A549 (cell line): ENCODE measurements around the gene CCDC197. TPM values are rescaled to one million over a fixed set of nuclear protein-coding genes. Genes with fewer than 3 reads are reported as not detected.

Experiments used
- ATAC-seq, 2 experiments: fragments of 200-7000 bp in 1 of 2; fragments of >200 bp in 1 of 2; cut with Nextera tagmentation in 1 of 2; cut with Tn5 transposase in 1 of 2; 3 replicates each; pipeline versions ENCODE4 v1.8.0 to v1.9.1; 2018 to 2020; ENCODE audit warnings: mild to moderate bottlenecking in 1 of 2, moderate library complexity in 1 of 2
- CTCF ChIA-PET: fragments of 300-600 bp; sonication (Branson Sonifier 250); formaldehyde crosslinking; extraction: SDS; loops from one replicate; lab custom pipeline; 2021; ENCODE audit warnings: antibody characterized with exemption, inconsistent platforms; lab: Yijun Ruan, JAX
- POLR2A ChIA-PET: fragments of 350-600 bp; formaldehyde crosslinking; extraction: SDS; loops from one replicate; lab custom pipeline; 2021; ENCODE audit warnings: antibody characterized with exemption, inconsistent platforms; lab: Yijun Ruan, JAX
- DNase-seq, 2 experiments: peaks; one replicate each; pipeline versions ENCODE4 v3.0.0 to v3.0.0-alpha.2; 2011 to 2016; ENCODE audit warnings: low read depth in 1 of 2, low spot score in 1 of 2
- FAIRE-seq: peaks from 2 replicates; lab custom pipeline; 2011; peaks lifted over from hg19 to GRCh38; lab: Jason Lieb, UNC
- H3K27ac ChIP-seq, 2 experiments: fragments of >200 bp; sonication (Bioruptor Twin); formaldehyde crosslinking; 3 replicates each; pipeline ENCODE4 v1.5.1; 2016 to 2017
- H3K4me1 ChIP-seq: fragments of >200 bp; sonication (Bioruptor Twin); formaldehyde crosslinking; 3 replicates; pipeline ENCODE4 v1.6.1; 2016
- H3K4me2 ChIP-seq: fragments of >200 bp; sonication (Bioruptor Twin); formaldehyde crosslinking; 3 replicates; pipeline ENCODE4 v1.6.1; 2016
- H3K4me3 ChIP-seq: fragments of >200 bp; sonication (Bioruptor Twin); formaldehyde crosslinking; 3 replicates; pipeline ENCODE4 v1.5.1; 2016
- H3K9me3 ChIP-seq: fragments of >200 bp; sonication (Bioruptor Twin); formaldehyde crosslinking; 3 replicates; pipeline ENCODE4 v1.6.1; 2016
- ATOH8 ChIP-seq: fragments of 250-450 bp; sonication (Bioruptor Pico); IDR thresholded peaks from 2 replicates; pipeline ENCODE4 v1.5.0; 2020; ENCODE audit warnings: low read depth, mild to moderate bottlenecking, moderate library complexity
- CBX8 ChIP-seq: fragments of 200-600 bp; sonication (generic); IDR thresholded peaks from 2 replicates; pipeline ENCODE4 v1.6.1; 2016
- CTCF ChIP-seq: fragments of >200 bp; sonication (Bioruptor Twin); formaldehyde crosslinking; IDR thresholded peaks from 3 replicates; pipeline ENCODE4 v1.5.1; 2016
- FOSB ChIP-seq: fragments of 250-450 bp; sonication (Bioruptor Pico); IDR thresholded peaks from 2 replicates; pipeline ENCODE4 v1.5.0; 2020; ENCODE audit warnings: mild to moderate bottlenecking, moderate library complexity
- FOSL2 ChIP-seq, 2 experiments: fragments of 450-650 bp in 1 of 2; fragments of >200 bp in 1 of 2; sonication (Bioruptor Twin) in 1 of 2; formaldehyde crosslinking; IDR thresholded peaks; 2 replicates each; pipeline versions ENCODE4 v1.5.0 to v1.6.1; 2016 to 2020; ENCODE audit warnings: mild to moderate bottlenecking in 1 of 2, moderate library complexity in 1 of 2
- HDAC2 ChIP-seq: fragments of 200-600 bp; sonication (generic); IDR thresholded peaks from 2 replicates; pipeline ENCODE4 v1.6.1; 2016
- HOXA7 ChIP-seq: fragments of 250-450 bp; sonication (Bioruptor Pico); IDR thresholded peaks from 2 replicates; pipeline ENCODE4 v1.5.0; 2020; ENCODE audit warnings: mild to moderate bottlenecking, moderate library complexity
- JUN ChIP-seq, 2 experiments: fragments of >200 bp; sonication (Bioruptor Twin); formaldehyde crosslinking; IDR thresholded peaks; 2 replicates in 1 of 2; 3 replicates in 1 of 2; pipeline ENCODE4 v1.6.1; 2016 to 2017
- MAX ChIP-seq: IDR thresholded peaks from 2 replicates; pipeline ENCODE4 v1.6.1; 2012
- MAZ ChIP-seq: fragments of 150-350 bp; IDR thresholded peaks from 2 replicates; pipeline ENCODE4 v1.6.1; 2014; ENCODE audit warnings: antibody characterized with exemption, low read depth, low read length, borderline replicate concordance
- MYC ChIP-seq: IDR thresholded peaks from 2 replicates; pipeline ENCODE4 v1.6.1; 2012; ENCODE audit warnings: mild to moderate bottlenecking, inconsistent platforms, low read length, improper control_type of control experiment, borderline replicate concordance
- PBX3 ChIP-seq: IDR thresholded peaks from 2 replicates; pipeline ENCODE4 v1.6.1; 2012
- PHF8 ChIP-seq: fragments of 200-600 bp; sonication (generic); IDR thresholded peaks from 2 replicates; pipeline ENCODE4 v1.6.1; 2016; ENCODE audit warnings: low read depth, mild to moderate bottlenecking, antibody characterized with exemption, moderate library complexity, borderline replicate concordance
- POLR2A ChIP-seq: IDR thresholded peaks from 2 replicates; pipeline ENCODE4 v1.6.1; 2012; ENCODE audit warnings: mild to moderate bottlenecking, low read length
- POLR2AphosphoS2 ChIP-seq: conservative IDR thresholded peaks from 2 replicates; pipeline ENCODE4 v1.6.1; 2012; ENCODE audit warnings: low read length, improper control_type of control experiment, inconsistent platforms
- REST ChIP-seq: fragments of 200-600 bp; sonication (generic); IDR thresholded peaks from 2 replicates; pipeline ENCODE4 v1.6.1; 2016; ENCODE audit warnings: antibody characterized with exemption, mild to moderate bottlenecking, moderate library complexity
- RNF2 ChIP-seq: fragments of 200-600 bp; sonication (generic); IDR thresholded peaks from 2 replicates; pipeline ENCODE4 v1.6.1; 2016; ENCODE audit warnings: low read depth, mild to moderate bottlenecking, antibody characterized with exemption, moderate library complexity, borderline replicate concordance
- SMC3 ChIP-seq: fragments of >200 bp; sonication (Bioruptor Twin); formaldehyde crosslinking; IDR thresholded peaks from 3 replicates; pipeline ENCODE4 v1.6.1; 2018; ENCODE audit warnings: inconsistent platforms
- TFCP2L1 ChIP-seq: fragments of 250-450 bp; sonication (Bioruptor Pico); IDR thresholded peaks from 2 replicates; pipeline ENCODE4 v1.5.0; 2021; ENCODE audit warnings: mild to moderate bottlenecking
- USF2 ChIP-seq: fragments of 450-650 bp; IDR thresholded peaks from 2 replicates; pipeline ENCODE4 v1.6.1; 2014; ENCODE audit warnings: antibody characterized with exemption
- ZC3H11A ChIP-seq: fragments of 450-650 bp; IDR thresholded peaks from 2 replicates; pipeline ENCODE4 v1.6.1; 2014; ENCODE audit warnings: antibody characterized with exemption, mild to moderate bottlenecking
- WGBS: methylation state at CpG from one replicate; pipeline ENCODE4 v1.1.6; 2017; ENCODE audit errors: missing lambda C conversion rate; 5-methylcytosine and 5-hydroxymethylcytosine counted together
- polyA plus RNA-seq, 4 experiments: library from polyadenylated mRNA; depleted of rRNA in 3 of 4; stranded (reverse); fragments of >200 nt; fragmentation: RNase III in 1 of 4; extraction: RNeasy Plus Mini Kit Qiagen cat#74134 plus additional on column Dnase treatment in 1 of 4; gene quantifications; 2 replicates in 3 of 4; 3 replicates in 1 of 4; pipeline ENCODE4 v1.2.3, GENCODE V29; 2011 to 2017

The CCDC197 gene
- polyA plus RNA-seq, 2 of the 4 experiments (the other 2 are of a cell fraction), result not detected

- H3K4me1 ChIP-seq, result peaks cover 12% of the 10 kb centered on the region; the same call in 2 of the 3 replicates
- H3K4me2 ChIP-seq, result peak overlapping the region; percentile 27
- no peaks in the 10 kb centered on the region for H3K9me3 ChIP-seq
- FAIRE-seq (no peak), DNase-seq (peak; percentile 53 to 56), ATAC-seq (peak; percentile 63 to 80)
- POLR2A ChIA-PET, result no interaction called here
- H3K4me3 ChIP-seq, result no peak overlapping the region
- 44% methylated on average over 13 of the region's 13 CpGs for WGBS
- TF ChIP-seq MAX, result peak; percentile 51; the same call in 1 of the 2 replicates
- TF ChIP-seq CTCF, result no peak
- TF ChIP-seq FOSL2 (IDR thresholded peaks at IDR 0.05), result 0 out of 2 replicates have a peak, but pooled peaks have one; percentile 5
- TF ChIP-seq FOSL2 (CRISPR knock-in tag; IDR thresholded peaks at IDR 0.05), result peak; percentile 32; the same call in 1 of the 2 replicates
- no peak for TF ChIP-seq CBX8
- TF ChIP-seq ZC3H11A, result no peak
- TF ChIP-seq USF2, result peak; percentile 20; the same call in 1 of the 2 replicates
- TF ChIP-seq ATOH8, result no peak
- CTCF ChIA-PET, result interaction anchor here (0.5 to 12.5 kb wide), 7 partner anchors 11 to 824 kb away, joined by 3 to 400 read pairs (median 3); no protein-coding TSS in a partner anchor
- H3K27ac ChIP-seq, result peak overlapping the region in 1 of 2 experiments; percentile 75; a peak in 4 of 6 replicates
Observed at GRCh38 chr14:93994919-93995682, 2.0 kb upstream of the CCDC197 start.

- Histone ChIP-seq H3K4me2 (no peak overlapping the region), H3K4me1 (peaks cover 12% of the 10 kb centered on the region; the same call in 2 of the 3 replicates), H3K27ac (peak overlapping the region in 1 of 2 experiments; percentile 75; a peak in 2 of 6 replicates), H3K4me3 (no peak overlapping the region), H3K9me3 (no peaks in the 10 kb centered on the region)
- ATAC-seq (no peak), FAIRE-seq (no peak), DNase-seq (no peak)
- POLR2A ChIA-PET, result no interaction called here
- CTCF ChIA-PET, result interaction anchor here (0.9 to 12.5 kb wide), 6 partner anchors 12 to 52 kb away, joined by 3 to 400 read pairs (median 4); no protein-coding TSS in a partner anchor
- WGBS, result 76% methylated on average over 5 of the region's 8 CpGs
- TF ChIP-seq ZC3H11A (no peak), MYC (no peak), HDAC2 (no peak), HOXA7 (CRISPR knock-in tag) (no peak), PBX3 (no peak), POLR2A (no peak), POLR2AphosphoS2 (no peak), TFCP2L1 (CRISPR knock-in tag) (no peak), MAZ (no peak), PHF8 (no peak), FOSB (no peak), SMC3 (no peak), RNF2 (no peak), JUN (IDR thresholded peaks at IDR 0.05) (no peak), REST (no peak)
Observed at GRCh38 chr14:93996130-93996695, 888 bp upstream of the CCDC197 start.
